ENCODE data around the gene BBOX1. TPM values are rescaled to one million over a fixed set of nuclear protein-coding genes. Genes with fewer than 3 reads are reported as not detected.

Gene BBOX1
- total and polyA plus RNA-seq, 2 of the 4 experiments (the other 2 are of a cell fraction): not detected

DNA sequence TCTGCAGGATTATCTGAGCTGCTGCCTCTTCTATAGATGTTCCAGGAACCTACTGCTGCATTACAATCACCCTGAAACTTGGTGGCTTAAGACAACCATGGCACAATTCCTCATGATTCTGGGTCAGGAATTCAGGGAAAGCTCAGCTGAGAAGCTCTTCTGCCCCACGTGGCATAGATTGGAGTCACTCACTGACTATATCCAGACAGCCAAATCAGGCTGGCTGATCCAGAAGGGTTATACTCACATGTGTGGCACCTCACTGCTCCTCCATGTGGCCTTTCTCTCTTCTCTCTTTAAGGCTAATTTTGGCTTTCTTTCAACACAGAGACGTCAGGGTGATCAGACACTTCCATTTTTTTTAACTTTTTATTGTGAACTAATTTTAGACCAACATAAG is 125.5 kb downstream of the BBOX1 start:
- no peak overlapping the region for H3K27ac ChIP-seq (ENCODE audit: insufficient read depth, low read length)
- no peak overlapping the region for H3K4me2 ChIP-seq (ENCODE audit: low read depth, low read length)
- H3K4me1 ChIP-seq (ENCODE audit: control insufficient read depth, insufficient read depth, low read length): no peaks in the 10 kb centered on the region
- no peaks in the 10 kb centered on the region for H3K79me1 ChIP-seq (ENCODE audit: low read depth in 1 of 2, low read length in 2 of 2)
- H2AK9ac ChIP-seq (replicated peaks; ENCODE audit: low read depth, low read length, poor library complexity): no peak overlapping the region
- no peak overlapping the region for H3K9ac ChIP-seq (ENCODE audit: low read depth, low read length)
- intact Hi-C loops (cut with micrococcal nuclease) (no loop called here), in situ Hi-C loops (cut with MboI; ENCODE audit: low sequenced_read_pairs) (loop anchor here (10.0 kb wide), 1 partner anchor 851 kb away; no protein-coding TSS in a partner anchor), dilution Hi-C loops (cut with HindIII; ENCODE audit: low sequenced_read_pairs, unreplicated experiment) (no loop called here)
- no peak overlapping the region for H3K4ac ChIP-seq (ENCODE audit: low read depth, low read length)
- H3K4me3 ChIP-seq (ENCODE audit: insufficient read depth, low read depth, low read length): no peak overlapping the region
- ChIA-PET CTCF (no interaction called here), POLR2A (ENCODE audit: unreplicated experiment) (no interaction called here)
- H4K91ac ChIP-seq (ENCODE audit: insufficient read depth, low read depth, low read length): no peak overlapping the region
- BruUV-seq (replicated peaks): no TSS peak
- H4K20me1 ChIP-seq (ENCODE audit: insufficient read depth, low read length): no peaks in the 10 kb centered on the region
- no peaks in the 10 kb centered on the region for H3K9me1 ChIP-seq (ENCODE audit: insufficient read depth, low read length)
- H3K36me3 ChIP-seq (ENCODE audit: control insufficient read depth, insufficient read depth, low read length): no peaks in the 10 kb centered on the region
- no peak overlapping the region for H3K18ac ChIP-seq (ENCODE audit: low read depth, low read length)
- H2BK15ac ChIP-seq (ENCODE audit: low read depth, low read length): no peak overlapping the region
- DNase-seq: no peak
- no peak overlapping the region for H3K23ac ChIP-seq (ENCODE audit: low read depth, low read length)
- no peak overlapping the region for H2BK5ac ChIP-seq (ENCODE audit: low read depth, low read length, poor library complexity, severe bottlenecking)
- 0% methylated on average over 1 of the region's 2 CpGs; no CpG with 5 or more reads in 1 of the 2 experiments for WGBS, 2 experiments (ENCODE audit: extremely low coverage in 2 of 2, insufficient read length in 1 of 2)
- ATAC-seq (ENCODE audit: low read depth): no peak
- no peak for TF ChIP-seq MAFK (IDR thresholded peaks at IDR 0.05; ENCODE audit: low read depth, low read length)
- no peak for TF ChIP-seq MAZ (IDR thresholded peaks at IDR 0.05; ENCODE audit: borderline replicate concordance, low read depth, low read length)
- no peak for TF ChIP-seq POLR2A (IDR thresholded peaks at IDR 0.05; ENCODE audit: low read depth, low read length)
- TF ChIP-seq, protein P1, sequence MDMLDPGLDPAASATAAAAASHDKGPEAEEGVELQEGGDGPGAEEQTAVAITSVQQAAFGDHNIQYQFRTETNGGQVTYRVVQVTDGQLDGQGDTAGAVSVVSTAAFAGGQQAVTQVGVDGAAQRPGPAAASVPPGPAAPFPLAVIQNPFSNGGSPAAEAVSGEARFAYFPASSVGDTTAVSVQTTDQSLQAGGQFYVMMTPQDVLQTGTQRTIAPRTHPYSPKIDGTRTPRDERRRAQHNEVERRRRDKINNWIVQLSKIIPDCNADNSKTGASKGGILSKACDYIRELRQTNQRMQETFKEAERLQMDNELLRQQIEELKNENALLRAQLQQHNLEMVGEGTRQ (IDR thresholded peaks at IDR 0.05; ENCODE audit: low read depth, low read length): no peak
- no peak for TF ChIP-seq MXI1 (IDR thresholded peaks at IDR 0.05; ENCODE audit: borderline replicate concordance, low read depth, low read length)
- H2BK20ac ChIP-seq (ENCODE audit: low read depth, low read length): no peak overlapping the region
- no peak overlapping the region for H3K56ac ChIP-seq (ENCODE audit: extremely low read depth, insufficient read depth, low read length)
- no peak overlapping the region for H2AK5ac ChIP-seq (ENCODE audit: low read depth, low read length)
- peaks cover 3% of the 10 kb centered on the region for H3K27me3 ChIP-seq (ENCODE audit: control insufficient read depth, insufficient read depth, low read length)
- no peak overlapping the region for H4K8ac ChIP-seq (ENCODE audit: low read depth in 2 of 2, low read length in 2 of 2)
- H3K14ac ChIP-seq (replicated peaks; ENCODE audit: low read depth, low read length): no peak overlapping the region
- H4K5ac ChIP-seq (ENCODE audit: low read depth, low read length): no peak overlapping the region
- no peak overlapping the region for H2AFZ ChIP-seq (replicated peaks; ENCODE audit: low read length, poor library complexity)
- H3K9me3 ChIP-seq (ENCODE audit: control insufficient read depth, insufficient read depth, low read length): no peaks in the 10 kb centered on the region
- no peak overlapping the region for H2BK120ac ChIP-seq (ENCODE audit: low read depth, low read length)

Data from IMR-90 (cell line).